ENCODE results near the gene HOXB6. TPM values are rescaled to one million over a fixed set of nuclear protein-coding genes. Genes with fewer than 3 reads are reported as not detected.

The HOXB6 gene
- total RNA-seq, 1 donor, result 0.63 TPM

- no peak overlapping the region for H3K4me3 ChIP-seq (ENCODE audit: low read depth, low read length)
- TF ChIP-seq, protein P1, sequence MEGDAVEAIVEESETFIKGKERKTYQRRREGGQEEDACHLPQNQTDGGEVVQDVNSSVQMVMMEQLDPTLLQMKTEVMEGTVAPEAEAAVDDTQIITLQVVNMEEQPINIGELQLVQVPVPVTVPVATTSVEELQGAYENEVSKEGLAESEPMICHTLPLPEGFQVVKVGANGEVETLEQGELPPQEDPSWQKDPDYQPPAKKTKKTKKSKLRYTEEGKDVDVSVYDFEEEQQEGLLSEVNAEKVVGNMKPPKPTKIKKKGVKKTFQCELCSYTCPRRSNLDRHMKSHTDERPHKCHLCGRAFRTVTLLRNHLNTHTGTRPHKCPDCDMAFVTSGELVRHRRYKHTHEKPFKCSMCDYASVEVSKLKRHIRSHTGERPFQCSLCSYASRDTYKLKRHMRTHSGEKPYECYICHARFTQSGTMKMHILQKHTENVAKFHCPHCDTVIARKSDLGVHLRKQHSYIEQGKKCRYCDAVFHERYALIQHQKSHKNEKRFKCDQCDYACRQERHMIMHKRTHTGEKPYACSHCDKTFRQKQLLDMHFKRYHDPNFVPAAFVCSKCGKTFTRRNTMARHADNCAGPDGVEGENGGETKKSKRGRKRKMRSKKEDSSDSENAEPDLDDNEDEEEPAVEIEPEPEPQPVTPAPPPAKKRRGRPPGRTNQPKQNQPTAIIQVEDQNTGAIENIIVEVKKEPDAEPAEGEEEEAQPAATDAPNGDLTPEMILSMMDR (IDR thresholded peaks at IDR 0.05; ENCODE audit: insufficient read depth, low read length), result no peak
- DNase-seq (ENCODE audit: low read depth), result no peak
These were observed 29.9 kb upstream of the HOXB6 start for GRCh38 chr17:48634493-48635208.

- TF ChIP-seq, protein P1 (IDR thresholded peaks at IDR 0.05; ENCODE audit: insufficient read depth, low read length), result no peak
- no peak for DNase-seq (ENCODE audit: low read depth)
- no peak overlapping the region for H3K4me3 ChIP-seq (ENCODE audit: low read depth, low read length)
These were observed 28.5 kb upstream of the HOXB6 start for GRCh38 chr17:48633266-48633677.

DNA sequence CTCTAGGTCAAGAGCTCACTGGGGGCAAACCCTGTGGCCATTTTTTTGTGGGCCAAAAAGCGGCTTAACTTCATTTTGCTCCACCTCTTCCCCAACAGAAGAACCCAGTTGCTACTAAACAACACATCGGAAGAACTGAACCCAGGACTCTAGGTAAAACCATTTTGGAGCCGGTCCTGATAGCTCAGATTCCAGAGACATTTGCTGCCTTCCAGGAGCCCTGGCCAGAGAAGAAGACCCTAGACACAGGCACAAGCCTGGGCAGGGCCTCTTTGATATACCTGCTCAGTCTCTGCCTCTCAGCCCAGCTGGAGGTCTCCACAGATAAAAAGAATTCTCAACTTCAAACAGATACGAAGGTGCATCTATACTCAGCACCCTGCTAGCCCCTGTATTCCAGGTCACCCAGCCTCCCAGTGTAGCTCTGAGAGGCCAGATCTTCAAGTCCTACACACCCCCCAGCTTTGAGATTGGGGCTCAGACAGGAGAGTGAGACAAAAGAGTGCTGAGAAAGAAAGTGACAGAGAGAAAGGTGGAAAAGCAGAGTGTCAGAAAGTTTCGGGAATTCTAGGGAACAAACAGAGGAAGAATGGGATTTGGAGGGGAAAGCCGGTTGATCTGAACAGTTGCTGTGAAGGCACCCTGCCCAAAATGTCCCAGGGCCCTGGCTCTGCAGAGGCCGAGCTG, 27.9 kb upstream of the HOXB6 start:
- TF ChIP-seq, protein P1 (IDR thresholded peaks at IDR 0.05; ENCODE audit: insufficient read depth, low read length), result no peak
- no peak for DNase-seq (ENCODE audit: low read depth)
- no peak overlapping the region for H3K4me3 ChIP-seq (ENCODE audit: low read depth, low read length)

GRCh38 chr17:48631693-48632578, 27.1 kb upstream of the HOXB6 start:
- H3K4me3 ChIP-seq (ENCODE audit: low read depth, low read length), result no peak overlapping the region
- DNase-seq (ENCODE audit: low read depth), result no peak
- TF ChIP-seq, protein P1 (IDR thresholded peaks at IDR 0.05; ENCODE audit: insufficient read depth, low read length), result no peak

DNA sequence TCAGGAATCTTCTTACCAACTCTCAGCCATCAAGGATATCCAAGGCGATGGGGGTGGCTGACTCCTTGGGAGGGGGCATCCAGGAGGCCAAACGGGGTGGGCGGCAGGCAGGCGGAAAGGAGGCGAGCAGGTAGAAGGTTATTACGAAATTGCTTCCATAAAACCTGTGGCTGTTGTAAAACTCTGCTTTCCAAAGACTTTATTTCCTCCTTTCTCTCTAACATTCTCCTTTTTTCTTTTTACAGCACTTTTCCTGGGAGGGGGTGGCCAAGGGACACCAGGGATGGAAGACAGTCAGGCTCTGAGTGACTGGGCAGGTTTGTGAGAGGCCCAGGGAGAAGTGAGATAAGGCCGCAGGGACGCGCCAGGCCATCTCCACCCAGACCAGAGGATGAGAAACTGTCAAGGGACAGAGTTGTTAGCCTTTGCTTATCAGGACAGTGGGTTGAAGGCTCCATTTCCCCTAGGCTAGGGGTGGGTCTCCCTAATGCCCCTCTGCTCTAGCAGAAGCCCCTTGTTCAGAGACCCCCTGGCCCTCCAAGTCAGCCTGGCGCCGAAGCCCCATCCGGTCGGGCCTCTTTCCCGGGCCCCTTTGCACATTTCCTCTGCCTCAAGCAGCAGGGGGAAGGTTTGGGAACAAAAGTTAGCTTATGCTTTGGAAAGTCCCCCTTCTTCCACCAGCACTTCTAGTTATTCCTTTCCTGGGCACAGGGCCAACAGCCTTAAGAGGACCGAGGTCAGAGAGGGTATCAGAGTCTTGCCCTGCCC, 26.3 kb upstream of the HOXB6 start:
- H3K4me3 ChIP-seq (ENCODE audit: low read depth, low read length), result no peak overlapping the region
- DNase-seq (ENCODE audit: low read depth), result no peak
- TF ChIP-seq, protein P1 (IDR thresholded peaks at IDR 0.05; ENCODE audit: insufficient read depth, low read length), result no peak
